ENCODE measurements around the gene ARMC2. TPM values are rescaled to one million over a fixed set of nuclear protein-coding genes. Genes with fewer than 3 reads are reported as not detected.

Gene ARMC2
- total and polyA plus RNA-seq, 5 donors: 3.7 to 16.2 (median 12.7) TPM

DNA sequence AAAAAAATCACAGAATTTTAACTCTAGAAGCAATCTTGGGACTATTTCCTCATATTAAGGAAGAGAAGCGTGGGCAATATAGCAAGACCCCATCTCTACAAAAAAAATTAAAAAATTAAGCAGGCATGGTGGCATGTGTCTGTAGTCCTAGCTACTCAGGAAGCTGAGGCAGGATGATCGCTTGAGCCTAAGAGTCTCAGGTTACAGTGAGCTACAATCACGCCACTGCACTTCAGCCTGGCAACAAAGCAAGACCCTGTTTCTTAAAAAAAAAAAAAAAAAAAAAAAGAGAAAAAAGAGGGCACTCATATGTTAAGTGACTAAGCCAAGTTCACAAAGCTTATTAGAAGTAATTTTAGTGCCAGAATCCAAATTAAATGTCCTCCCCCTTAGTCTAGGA, 145.7 kb downstream of the ARMC2 start:
- H3K27me3 ChIP-seq (ENCODE audit: control insufficient read depth, insufficient read depth): no peaks in the 10 kb centered on the region
- ATAC-seq: no peak
- no peak for DNase-seq
- no peak overlapping the region for H3K27ac ChIP-seq (ENCODE audit: low read length)
- 82% methylated on average over 3 of the region's 3 CpGs for WGBS
- H3K4me3 ChIP-seq (ENCODE audit: low read length): no peak overlapping the region
- no peaks in the 10 kb centered on the region for H3K9me3 ChIP-seq (ENCODE audit: control insufficient read depth, low read length)
- no peaks in the 10 kb centered on the region for H3K4me1 ChIP-seq (ENCODE audit: control insufficient read depth, insufficient read depth, low read length)
- intact Hi-C loops (cut with DNase I): no loop called here

DNA sequence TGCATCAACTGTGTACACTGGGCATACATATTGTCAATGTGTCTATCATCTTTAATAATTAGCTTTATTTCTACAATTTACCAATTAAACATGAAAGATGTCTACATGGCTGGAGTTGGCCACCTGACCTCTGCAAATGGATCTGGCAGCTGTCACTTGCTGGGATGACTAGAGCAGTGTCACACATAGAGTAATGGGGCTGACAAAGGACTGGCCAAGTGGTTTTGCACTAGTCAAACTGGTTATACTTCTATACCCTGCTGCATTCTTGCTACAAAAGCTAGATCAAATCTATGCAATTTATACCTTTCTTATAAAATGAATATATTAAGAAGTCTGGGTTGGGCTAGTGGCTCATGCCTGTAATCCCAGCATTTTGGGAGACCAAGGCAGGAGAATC, 147.1 kb downstream of the ARMC2 start:
- H3K27ac ChIP-seq (ENCODE audit: low read length): no peak overlapping the region
- H3K4me3 ChIP-seq (ENCODE audit: low read length): no peak overlapping the region
- H3K4me1 ChIP-seq (ENCODE audit: control insufficient read depth, insufficient read depth, low read length): no peaks in the 10 kb centered on the region
- intact Hi-C loops (cut with DNase I): no loop called here
- ATAC-seq (no peak), DNase-seq (no peak)
- no peaks in the 10 kb centered on the region for H3K9me3 ChIP-seq (ENCODE audit: control insufficient read depth, low read length)
- H3K27me3 ChIP-seq (ENCODE audit: control insufficient read depth, insufficient read depth): no peaks in the 10 kb centered on the region

- no peak overlapping the region for H3K27ac ChIP-seq (ENCODE audit: low read length)
- H3K4me1 ChIP-seq (ENCODE audit: control insufficient read depth, insufficient read depth, low read length): peaks cover under 1% of the 10 kb centered on the region
- DNase-seq (no peak), ATAC-seq (no peak)
- no peaks in the 10 kb centered on the region for H3K27me3 ChIP-seq (ENCODE audit: control insufficient read depth, insufficient read depth)
- intact Hi-C loops (cut with DNase I): no loop called here
- H3K9me3 ChIP-seq (ENCODE audit: control insufficient read depth, low read length): no peaks in the 10 kb centered on the region
- H3K4me3 ChIP-seq (ENCODE audit: low read length): no peak overlapping the region
- 97% methylated on average over 1 of the region's 1 CpG for WGBS
These were observed 148.0 kb downstream of the ARMC2 start for GRCh38 chr6:108996208-108996607.

GRCh38 chr6:108998485-108998884, 150.3 kb downstream of the ARMC2 start:
- no peak for ATAC-seq
- no peak for DNase-seq
- H3K4me3 ChIP-seq (ENCODE audit: low read length): no peak overlapping the region
- 71% methylated on average over 3 of the region's 3 CpGs for WGBS
- no peaks in the 10 kb centered on the region for H3K9me3 ChIP-seq (ENCODE audit: control insufficient read depth, low read length)
- H3K27me3 ChIP-seq (ENCODE audit: control insufficient read depth, insufficient read depth): no peaks in the 10 kb centered on the region
- intact Hi-C loops (cut with DNase I): no loop called here
- H3K27ac ChIP-seq (ENCODE audit: low read length): no peak overlapping the region
- H3K4me1 ChIP-seq (ENCODE audit: control insufficient read depth, insufficient read depth, low read length): peaks cover 1% of the 10 kb centered on the region

DNA sequence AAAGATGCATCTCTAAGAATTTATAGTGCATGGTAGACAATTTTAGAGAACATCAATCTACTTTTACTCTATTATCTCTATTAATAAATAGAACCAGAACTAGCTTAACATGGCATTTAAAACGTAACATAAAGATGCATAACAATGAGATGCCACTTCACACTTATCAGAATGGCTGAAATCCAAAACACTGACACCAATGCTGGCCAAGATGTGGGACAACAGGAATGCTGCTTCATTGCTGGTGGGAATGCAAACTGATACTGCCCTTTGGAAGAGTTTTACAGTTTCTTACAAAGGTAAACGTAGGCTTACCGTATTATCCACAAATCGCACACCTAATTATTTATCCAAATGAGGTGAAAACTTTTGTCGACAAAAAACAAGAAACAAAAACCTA, 151.2 kb downstream of the ARMC2 start:
- peaks cover 1% of the 10 kb centered on the region for H3K4me1 ChIP-seq (ENCODE audit: control insufficient read depth, insufficient read depth, low read length)
- DNase-seq (no peak), ATAC-seq (peak in 1 of 2 donors; percentile 28)
- H3K9me3 ChIP-seq (ENCODE audit: control insufficient read depth, low read length): no peaks in the 10 kb centered on the region
- H3K27me3 ChIP-seq (ENCODE audit: control insufficient read depth, insufficient read depth): no peaks in the 10 kb centered on the region
- 74% methylated on average over 5 of the region's 5 CpGs for WGBS
- no peak overlapping the region for H3K27ac ChIP-seq (ENCODE audit: low read length)
- no peak overlapping the region for H3K4me3 ChIP-seq (ENCODE audit: low read length)
- intact Hi-C loops (cut with DNase I): no loop called here

DNA sequence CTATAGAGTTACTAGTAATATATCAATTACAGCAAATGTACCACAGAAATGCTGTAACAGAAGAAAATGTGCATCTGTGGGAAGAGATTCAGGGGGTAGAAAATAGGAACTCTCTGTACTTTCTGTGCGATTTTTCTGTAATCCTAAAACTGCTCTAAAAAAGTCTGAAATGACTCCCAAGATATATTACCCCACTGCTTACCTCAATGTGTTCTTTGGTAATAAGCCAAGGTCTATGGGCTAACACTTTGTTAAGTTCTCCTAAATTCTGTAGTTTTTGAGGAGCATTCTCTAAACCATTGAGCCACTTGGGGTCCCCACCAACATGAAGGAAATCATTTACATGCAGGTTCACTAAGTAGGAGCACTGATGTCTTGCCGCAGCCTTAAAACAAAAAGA, 152.1 kb downstream of the ARMC2 start:
- intact Hi-C loops (cut with DNase I): loop anchor here in 3 of 4 donors (10.0 kb wide), 3 partner anchors 55 to 65 kb away; no protein-coding TSS in a partner anchor
- no peak overlapping the region for H3K4me3 ChIP-seq (ENCODE audit: low read length)
- H3K9me3 ChIP-seq (ENCODE audit: control insufficient read depth, low read length): no peaks in the 10 kb centered on the region
- DNase-seq (no peak), ATAC-seq (no peak)
- H3K27ac ChIP-seq (ENCODE audit: low read length): no peak overlapping the region
- no peaks in the 10 kb centered on the region for H3K27me3 ChIP-seq (ENCODE audit: control insufficient read depth, insufficient read depth)
- WGBS: 87% methylated on average over 2 of the region's 2 CpGs
- H3K4me1 ChIP-seq (ENCODE audit: control insufficient read depth, insufficient read depth, low read length): peaks cover 1% of the 10 kb centered on the region

DNA sequence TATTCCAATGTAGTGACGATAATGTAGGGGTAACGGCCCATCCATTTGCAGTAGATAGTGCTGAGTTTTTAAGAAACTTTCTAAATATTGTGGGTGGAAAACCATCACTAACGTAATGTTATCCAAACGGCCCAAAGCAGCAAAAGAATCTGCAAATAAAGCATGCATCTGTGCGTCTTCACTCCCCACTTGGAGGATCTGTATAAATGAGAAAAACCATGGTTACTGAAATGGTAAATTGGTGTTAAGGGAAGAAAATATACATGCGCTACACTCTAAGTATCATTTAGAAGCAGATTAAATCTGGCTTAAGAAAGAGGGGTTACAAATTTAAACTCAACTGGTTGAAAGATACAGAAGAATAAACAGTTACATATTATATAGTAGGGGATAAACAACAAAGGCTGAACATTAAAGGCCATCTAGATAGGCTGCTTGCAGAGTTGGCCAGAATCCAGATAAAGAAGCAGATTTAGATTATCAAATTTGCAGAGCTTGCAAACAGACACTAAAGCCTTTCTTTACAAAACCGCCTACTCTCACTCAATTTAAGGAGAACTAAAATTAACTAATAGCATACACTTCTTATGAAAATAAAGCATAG, 153.2 kb downstream of the ARMC2 start:
- Histone ChIP-seq H3K27me3 (ENCODE audit: control insufficient read depth, insufficient read depth) (no peaks in the 10 kb centered on the region), H3K27ac (ENCODE audit: low read length) (no peak overlapping the region), H3K9me3 (ENCODE audit: control insufficient read depth, low read length) (no peaks in the 10 kb centered on the region), H3K4me1 (ENCODE audit: control insufficient read depth, insufficient read depth, low read length) (peaks cover 1% of the 10 kb centered on the region), H3K4me3 (ENCODE audit: low read length) (peak overlapping the region; percentile 26)
- DNase-seq (no peak), ATAC-seq (peak in 1 of 2 donors; percentile 33)
- WGBS: 59% methylated on average over 7 of the region's 7 CpGs
- intact Hi-C loops (cut with DNase I): loop anchor here in 3 of 4 donors (10.0 kb wide), 3 partner anchors 53 to 63 kb away; no protein-coding TSS in a partner anchor

DNA sequence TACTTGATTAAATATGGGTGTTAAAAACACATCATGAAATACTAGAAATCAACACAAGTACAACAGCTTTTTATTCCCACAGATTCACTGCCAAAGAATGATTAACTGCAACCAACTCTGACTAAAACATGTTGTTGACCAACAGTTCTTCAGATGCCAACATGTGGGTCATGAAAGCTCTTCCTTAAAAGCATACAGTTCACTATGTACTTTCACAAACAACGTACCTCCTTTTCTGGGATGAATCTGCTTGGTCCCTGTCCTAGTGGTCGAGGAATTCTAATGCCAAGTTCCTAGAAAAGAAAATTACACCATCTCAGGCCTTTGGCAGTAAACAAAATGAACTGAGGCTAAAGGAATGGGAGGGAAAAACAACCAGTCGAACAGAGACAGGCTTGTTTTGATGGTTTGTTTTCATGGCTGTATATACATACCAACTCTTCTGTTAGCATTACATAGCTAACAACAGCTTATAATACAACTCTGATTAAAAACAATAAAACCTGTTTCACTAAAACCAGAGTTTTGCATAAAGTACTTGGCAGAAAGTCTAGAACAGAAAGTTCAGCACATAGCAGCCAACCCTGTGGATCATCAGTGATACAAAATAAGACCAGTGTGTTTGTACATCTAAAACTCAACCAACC, 154.0 kb downstream of the ARMC2 start:
- ATAC-seq (peak; percentile 82 to 84), DNase-seq (no peak)
- H3K27me3 ChIP-seq (ENCODE audit: control insufficient read depth, insufficient read depth): no peaks in the 10 kb centered on the region
- H3K27ac ChIP-seq (ENCODE audit: low read length): peak overlapping the region; percentile 69
- WGBS: 33% methylated on average over 3 of the region's 3 CpGs
- intact Hi-C loops (cut with DNase I): loop anchor here in 3 of 4 donors (10.0 kb wide), 3 partner anchors 53 to 63 kb away; no protein-coding TSS in a partner anchor
- H3K4me3 ChIP-seq (ENCODE audit: low read length): peak overlapping the region; percentile 26
- peaks cover 1% of the 10 kb centered on the region for H3K4me1 ChIP-seq (ENCODE audit: control insufficient read depth, insufficient read depth, low read length)
- H3K9me3 ChIP-seq (ENCODE audit: control insufficient read depth, low read length): no peaks in the 10 kb centered on the region

- no peak overlapping the region for H3K27ac ChIP-seq (ENCODE audit: low read length)
- no peaks in the 10 kb centered on the region for H3K9me3 ChIP-seq (ENCODE audit: control insufficient read depth, low read length)
- DNase-seq (no peak), ATAC-seq (no peak)
- no peaks in the 10 kb centered on the region for H3K27me3 ChIP-seq (ENCODE audit: control insufficient read depth, insufficient read depth)
- H3K4me3 ChIP-seq (ENCODE audit: low read length): no peak overlapping the region
- intact Hi-C loops (cut with DNase I): loop anchor here in 3 of 4 donors (10.0 kb wide), 3 partner anchors 52 to 62 kb away; no protein-coding TSS in a partner anchor
- peaks cover 1% of the 10 kb centered on the region for H3K4me1 ChIP-seq (ENCODE audit: control insufficient read depth, insufficient read depth, low read length)
These were observed 154.7 kb downstream of the ARMC2 start for GRCh38 chr6:109002882-109003281.

GRCh38 chr6:109006818-109007217, 158.6 kb downstream of the ARMC2 start:
- H3K27ac ChIP-seq (ENCODE audit: low read length): no peak overlapping the region

DNA sequence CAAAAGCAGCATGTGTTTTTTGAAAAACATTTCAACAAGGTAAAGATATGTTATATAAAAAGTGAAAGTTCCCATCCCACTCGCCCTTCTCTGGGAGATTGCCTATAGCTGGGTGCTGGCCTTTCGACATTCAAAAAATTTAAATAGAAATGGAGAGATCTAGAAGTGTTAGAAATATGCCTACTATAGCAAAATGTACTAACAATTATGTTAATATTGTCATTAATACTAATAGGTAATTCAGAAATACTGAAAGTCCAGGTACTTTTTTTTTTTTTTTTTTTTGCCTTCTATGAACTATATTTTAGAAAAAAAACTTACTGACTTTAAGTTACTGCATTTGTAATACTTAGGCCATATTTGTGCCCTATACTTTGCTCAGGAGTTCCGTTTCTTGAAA, 159.3 kb downstream of the ARMC2 start:
- Histone ChIP-seq H3K27ac (ENCODE audit: low read length) (no peak overlapping the region), H3K9me3 (ENCODE audit: control insufficient read depth, low read length) (no peaks in the 10 kb centered on the region), H3K27me3 (ENCODE audit: control insufficient read depth, insufficient read depth) (no peaks in the 10 kb centered on the region), H3K4me1 (ENCODE audit: control insufficient read depth, insufficient read depth, low read length) (no peaks in the 10 kb centered on the region), H3K4me3 (ENCODE audit: low read length) (peak overlapping the region; percentile 80)
- ATAC-seq (no peak), DNase-seq (no peak)
- intact Hi-C loops (cut with DNase I): loop anchor here in 3 of 4 donors (5.0 to 10.0 kb wide), 4 partner anchors 47 to 63 kb away; no protein-coding TSS in a partner anchor
- 67% methylated on average over 3 of the region's 3 CpGs for WGBS

More at GRCh38 chr6:109006818-109007217, 158.6 kb downstream of the ARMC2 start:
- DNase-seq (no peak), ATAC-seq (no peak)
- H3K27me3 ChIP-seq (ENCODE audit: control insufficient read depth, insufficient read depth): no peaks in the 10 kb centered on the region
- no peaks in the 10 kb centered on the region for H3K4me1 ChIP-seq (ENCODE audit: control insufficient read depth, insufficient read depth, low read length)
- 69% methylated on average over 1 of the region's 1 CpG for WGBS
- intact Hi-C loops (cut with DNase I): loop anchor here in 3 of 4 donors (5.0 to 10.0 kb wide), 4 partner anchors 48 to 62 kb away; no protein-coding TSS in a partner anchor
- H3K4me3 ChIP-seq (ENCODE audit: low read length): peak overlapping the region; percentile 80
- no peaks in the 10 kb centered on the region for H3K9me3 ChIP-seq (ENCODE audit: control insufficient read depth, low read length)
